GM21360 (cell line): ENCODE data around the gene LRRC8D.
A peak's percentile ranks its signal among the peaks of the same experiment; 100 is the strongest.

ENCODE experiments used
- ATAC-seq: cut with Tn5 transposase; IDR thresholded peaks from one replicate; pipeline ENCODE4 v1.9.1; 2021; ENCODE audit warnings: mild to moderate bottlenecking, moderate library complexity; ENCODE audit not compliant: unreplicated experiment

LRRC8D gene

GRCh38 chr1:89806616-89807015 is 14.2 kb upstream of the LRRC8D start:
- no peak for ATAC-seq

GRCh38 chr1:89807503-89807902 is 13.3 kb upstream of the LRRC8D start:
- ATAC-seq, result no peak

GRCh38 chr1:89807983-89808382 is 12.8 kb upstream of the LRRC8D start:
- ATAC-seq, result no peak

GRCh38 chr1:89808441-89809117 is 12.3 kb upstream of the LRRC8D start:
- no peak for ATAC-seq

- no peak for ATAC-seq
These were observed 11.3 kb upstream of the LRRC8D start for GRCh38 chr1:89809556-89809955.

GRCh38 chr1:89810302-89810701 is 10.5 kb upstream of the LRRC8D start:
- no peak for ATAC-seq

GRCh38 chr1:89810880-89811279 is 10.0 kb upstream of the LRRC8D start:
- ATAC-seq, result no peak

- no peak for ATAC-seq
These were observed 7.8 kb upstream of the LRRC8D start for GRCh38 chr1:89812992-89813391.

GRCh38 chr1:89815040-89815439 is 5.8 kb upstream of the LRRC8D start:
- ATAC-seq, result no peak

GRCh38 chr1:89815611-89816010 is 5.2 kb upstream of the LRRC8D start:
- ATAC-seq, result peak; percentile 49

- ATAC-seq, result no peak
These were observed 4.5 kb upstream of the LRRC8D start for GRCh38 chr1:89816366-89816765.

GRCh38 chr1:89821322-89822108 is 683 bp downstream of the LRRC8D start:
- ATAC-seq, result peak; percentile 48

GRCh38 chr1:89822109-89822962 is 1.5 kb downstream of the LRRC8D start:
- no peak for ATAC-seq

GRCh38 chr1:89822999-89823628 is 2.3 kb downstream of the LRRC8D start:
- ATAC-seq, result no peak

- no peak for ATAC-seq
These were observed 3.0 kb downstream of the LRRC8D start for GRCh38 chr1:89823679-89824292.

GRCh38 chr1:89826594-89826993 is 5.8 kb downstream of the LRRC8D start:
- ATAC-seq, result no peak

- ATAC-seq, result no peak
These were observed 6.5 kb downstream of the LRRC8D start for GRCh38 chr1:89827330-89827729.

GRCh38 chr1:89827902-89828301 is 7.1 kb downstream of the LRRC8D start:
- no peak for ATAC-seq

- ATAC-seq, result no peak
These were observed 8.4 kb downstream of the LRRC8D start for GRCh38 chr1:89829186-89829585.

GRCh38 chr1:89831462-89832120 is 10.8 kb downstream of the LRRC8D start:
- ATAC-seq, result no peak
